HG02884 (cell line): ENCODE measurements around the gene FAM168A.
A peak's percentile ranks its signal among the peaks of the same experiment; 100 is the strongest.

ENCODE experiments used
- ATAC-seq: cut with Tn5 transposase; IDR thresholded peaks from one replicate; pipeline ENCODE4 v1.9.1; 2021; ENCODE audit warnings: mild to moderate bottlenecking, moderate library complexity; ENCODE audit not compliant: unreplicated experiment

Gene FAM168A, protein sequence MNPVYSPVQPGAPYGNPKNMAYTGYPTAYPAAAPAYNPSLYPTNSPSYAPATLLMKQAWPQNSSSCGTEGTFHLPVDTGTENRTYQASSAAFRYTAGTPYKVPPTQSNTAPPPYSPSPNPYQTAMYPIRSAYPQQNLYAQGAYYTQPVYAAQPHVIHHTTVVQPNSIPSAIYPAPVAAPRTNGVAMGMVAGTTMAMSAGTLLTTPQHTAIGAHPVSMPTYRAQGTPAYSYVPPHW

DNA sequence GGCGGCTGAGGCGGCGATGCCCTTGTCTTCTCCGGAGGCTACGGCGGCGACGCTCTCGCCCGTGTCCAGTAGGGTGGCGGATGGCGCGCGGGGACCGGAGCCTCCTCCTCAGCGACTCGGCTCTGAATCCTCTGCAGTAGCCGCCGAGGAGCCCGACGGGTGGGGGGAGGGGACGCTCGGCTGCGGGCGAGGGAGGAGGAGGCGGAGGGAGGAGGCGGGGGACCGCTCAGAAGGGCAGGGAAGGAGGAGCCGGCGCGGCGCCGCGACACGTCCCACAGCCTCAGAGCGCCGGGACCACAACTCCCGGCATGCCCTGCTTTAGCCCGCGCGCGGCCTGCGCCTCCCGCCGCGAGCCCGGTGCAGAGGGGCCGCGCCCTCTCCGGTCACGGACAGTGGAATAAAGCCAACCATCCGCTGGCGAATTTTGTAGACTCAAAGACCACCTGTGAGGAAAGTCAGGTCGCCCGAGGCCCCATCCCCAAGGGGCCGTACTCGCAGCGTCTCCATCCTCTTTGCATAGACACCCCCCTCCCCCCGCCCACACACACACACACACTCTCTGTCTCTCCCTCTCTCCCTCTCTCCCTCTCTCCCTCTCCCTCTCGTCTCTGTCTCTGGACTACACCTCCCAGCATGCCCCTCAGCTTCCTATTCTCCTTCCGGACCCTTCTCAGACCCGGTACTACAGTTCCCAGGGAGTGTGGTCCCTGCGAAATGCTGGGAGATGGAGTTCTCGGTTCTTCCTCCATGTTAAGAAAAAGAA lies at the start of gene FAM168A:
FAM168A (minus strand) TSS at position 157 of the 763 bp plus-strand sequence. CDS start 129,638 bp downstream, outside the sequence.
- ATAC-seq = peak; percentile 86

- peak; percentile 69 for ATAC-seq
Observed at GRCh38 chr11:73647459-73648100, 49.7 kb upstream of the FAM168A start.

DNA sequence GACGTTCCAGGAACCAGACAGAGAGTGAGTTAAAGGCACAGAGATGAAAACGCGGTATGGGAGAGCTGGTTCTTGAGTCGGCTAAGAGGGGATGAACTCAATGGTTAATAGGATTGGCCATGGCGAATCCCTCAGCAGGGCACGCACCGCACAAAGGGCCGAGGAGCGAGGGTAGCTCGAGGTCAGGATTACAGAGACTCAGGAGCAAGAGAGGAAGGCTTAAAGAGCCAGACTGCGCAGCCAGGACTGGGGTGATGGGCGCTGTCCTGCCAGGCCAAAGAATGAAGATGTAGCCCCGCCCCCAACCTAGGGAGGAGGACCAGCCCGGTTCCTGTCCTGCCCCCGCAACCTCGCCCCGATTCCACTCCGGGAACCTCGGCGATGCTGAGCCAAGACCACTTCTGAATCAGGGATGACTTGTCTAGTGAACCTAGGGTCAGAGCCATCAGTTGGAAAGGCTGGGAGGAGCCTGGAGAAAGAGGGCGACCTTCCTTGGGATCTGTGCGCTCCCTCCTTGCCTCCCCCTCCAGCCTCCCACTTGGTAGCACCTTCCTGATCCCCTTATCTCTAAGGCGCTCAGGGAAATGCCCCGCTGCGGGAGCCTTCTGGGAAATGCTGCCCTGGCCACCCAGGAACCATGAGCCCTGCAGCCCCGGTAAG lies 48.2 kb upstream of the FAM168A start, which contains the start of gene PLEKHB1:
PLEKHB1 (plus strand) TSS at position 610 of the 660 bp plus-strand sequence; CDS start at position 638, 28 bp downstream.
- ATAC-seq = no peak

GRCh38 chr11:73645121-73645969 lies 47.4 kb upstream of the FAM168A start:
- no peak for ATAC-seq

DNA sequence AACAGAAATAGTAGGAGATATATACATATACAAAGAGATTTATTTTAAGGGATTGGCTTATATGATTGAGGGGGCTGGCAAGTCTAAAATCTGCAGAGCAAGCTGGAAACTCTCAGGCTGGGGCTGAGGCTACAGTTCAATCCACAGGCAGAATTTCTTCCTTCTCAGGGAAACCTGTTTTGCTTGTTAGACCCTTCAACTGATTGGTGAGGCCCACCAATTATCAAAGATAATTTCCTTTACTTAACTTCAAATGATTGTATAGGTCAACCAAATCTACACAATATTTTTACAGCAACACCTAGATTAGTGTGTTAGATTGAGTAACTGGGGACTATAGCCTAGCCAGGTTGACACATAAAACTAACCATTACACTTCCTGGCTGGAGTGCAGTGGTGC lies 43.8 kb upstream of the FAM168A start:
- ATAC-seq = no peak

- no peak for ATAC-seq
Observed at GRCh38 chr11:73640592-73640991, 42.7 kb upstream of the FAM168A start.

GRCh38 chr11:73637012-73637411 lies 39.1 kb upstream of the FAM168A start:
- no peak for ATAC-seq

DNA sequence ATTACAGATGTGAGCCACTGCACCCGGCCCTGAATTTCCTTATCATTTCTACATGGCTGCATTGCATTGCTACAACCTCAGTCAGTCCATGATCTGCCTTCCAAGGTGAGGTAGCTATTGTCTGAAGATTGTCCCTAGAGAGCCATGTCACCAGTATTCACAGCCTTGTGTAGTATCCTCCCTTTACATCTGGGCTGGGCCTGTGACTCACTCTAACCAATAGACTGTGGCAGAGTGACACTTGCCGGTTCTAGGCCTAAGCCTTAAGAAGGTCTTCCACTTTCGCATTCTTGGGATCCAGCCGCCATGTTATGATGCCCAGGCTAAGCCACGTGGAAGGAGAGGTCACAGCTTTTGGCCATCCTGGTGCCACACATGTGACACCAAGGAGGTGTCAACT lies 38.3 kb upstream of the FAM168A start:
- no peak for ATAC-seq

GRCh38 chr11:73635721-73636120 lies 37.8 kb upstream of the FAM168A start:
- ATAC-seq = no peak

GRCh38 chr11:73633999-73634398 lies 36.1 kb upstream of the FAM168A start:
- ATAC-seq = no peak

- ATAC-seq = no peak
Observed at GRCh38 chr11:73632996-73633395, 35.1 kb upstream of the FAM168A start.

DNA sequence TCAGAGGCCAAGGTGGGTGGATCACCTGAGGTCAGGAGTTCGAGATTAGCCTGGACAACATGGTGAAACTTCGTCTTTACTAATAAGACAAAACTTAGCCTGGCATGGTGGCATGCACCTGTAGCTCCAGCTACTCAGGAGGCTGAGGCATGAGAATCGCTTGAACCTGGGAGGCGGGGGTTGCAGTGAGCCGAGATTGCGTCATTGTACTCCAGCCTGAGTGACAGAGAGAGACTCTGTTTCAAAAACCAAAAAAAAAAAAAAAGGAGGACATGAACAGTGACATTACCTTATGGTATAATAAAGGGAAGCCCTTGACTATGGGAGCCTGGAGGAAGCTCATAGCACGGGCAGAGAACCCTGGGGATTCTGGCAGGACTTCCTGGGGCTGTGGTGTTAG lies 32.0 kb upstream of the FAM168A start:
- no peak for ATAC-seq

GRCh38 chr11:73625696-73626318 lies 27.9 kb upstream of the FAM168A start:
- no peak for ATAC-seq

DNA sequence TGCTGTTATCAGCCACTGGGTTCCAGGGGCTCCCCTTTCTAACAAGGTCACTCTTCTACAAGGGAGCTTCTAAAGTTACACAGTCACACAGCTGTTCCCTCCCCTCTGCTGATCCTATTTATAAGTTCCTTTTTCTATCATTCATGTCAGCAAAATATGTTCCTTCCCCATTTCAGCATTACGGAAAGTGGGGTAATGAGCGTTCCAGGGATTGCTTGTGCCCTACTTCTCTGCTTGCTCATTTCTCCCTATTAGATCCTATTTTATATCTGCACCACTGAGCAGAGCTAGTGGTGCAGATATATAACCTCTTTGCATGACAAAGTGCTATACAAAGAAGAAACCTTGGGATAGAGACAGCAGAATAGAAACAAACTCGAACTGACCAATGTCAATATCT lies 25.8 kb upstream of the FAM168A start:
- ATAC-seq = no peak

DNA sequence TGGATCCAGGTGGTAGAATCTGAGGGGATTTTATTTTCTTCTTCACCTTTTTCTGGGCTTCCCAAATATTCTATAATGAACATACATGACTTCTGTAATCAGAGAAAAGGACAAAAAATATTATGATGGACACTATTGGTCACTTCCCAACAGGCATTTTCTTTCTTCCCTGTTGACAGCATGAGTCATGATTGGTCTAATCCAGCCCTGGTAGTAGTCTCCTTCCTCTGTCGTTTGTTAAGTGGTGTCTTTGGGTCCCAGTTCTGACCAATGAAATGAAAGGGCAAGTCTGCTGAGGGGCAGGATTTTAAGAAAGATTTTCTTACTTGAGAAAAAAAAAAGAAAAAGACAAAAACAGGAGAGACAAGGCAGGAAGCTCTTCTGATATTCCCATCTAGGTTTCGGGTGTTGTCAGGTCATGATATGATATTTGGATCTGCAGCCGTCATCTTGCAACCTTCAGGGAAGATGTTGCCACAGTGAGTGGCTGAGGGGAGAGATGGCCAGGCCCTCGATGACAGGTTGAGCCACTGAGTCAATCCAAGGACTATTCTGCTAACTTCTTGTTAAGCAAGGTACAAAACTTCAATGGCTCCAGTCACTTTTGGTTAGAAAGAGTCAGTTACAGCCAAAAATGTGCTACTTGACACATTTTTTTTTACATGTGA lies 25.1 kb upstream of the FAM168A start:
- ATAC-seq = no peak

- ATAC-seq = no peak
Observed at GRCh38 chr11:73614591-73614990, 16.7 kb upstream of the FAM168A start.

DNA sequence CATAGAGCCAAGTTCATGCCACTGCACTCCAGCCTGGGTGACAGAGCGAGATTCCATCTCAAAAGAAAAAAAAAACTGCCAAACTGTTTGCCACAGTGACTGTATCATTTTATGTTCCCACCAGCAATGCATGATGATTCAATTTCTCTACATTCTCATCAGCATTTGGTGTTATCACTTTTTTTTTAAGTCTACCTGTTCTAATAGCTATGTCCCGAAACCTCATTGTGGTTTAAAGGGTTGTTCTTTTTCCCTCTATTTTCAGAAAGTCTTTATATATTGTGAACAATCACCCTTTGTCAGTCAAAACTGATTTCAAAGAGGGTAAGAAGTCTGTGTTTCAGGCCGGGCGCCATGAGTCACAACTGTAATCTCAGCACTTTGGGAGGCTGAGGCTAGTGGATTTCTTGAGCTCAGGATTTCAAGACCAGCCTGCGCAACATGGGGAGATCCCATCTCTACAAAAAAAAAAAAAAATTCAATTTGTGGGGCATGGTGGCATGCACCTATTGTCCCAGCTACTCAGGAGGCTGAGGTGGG lies 14.8 kb upstream of the FAM168A start:
- no peak for ATAC-seq

DNA sequence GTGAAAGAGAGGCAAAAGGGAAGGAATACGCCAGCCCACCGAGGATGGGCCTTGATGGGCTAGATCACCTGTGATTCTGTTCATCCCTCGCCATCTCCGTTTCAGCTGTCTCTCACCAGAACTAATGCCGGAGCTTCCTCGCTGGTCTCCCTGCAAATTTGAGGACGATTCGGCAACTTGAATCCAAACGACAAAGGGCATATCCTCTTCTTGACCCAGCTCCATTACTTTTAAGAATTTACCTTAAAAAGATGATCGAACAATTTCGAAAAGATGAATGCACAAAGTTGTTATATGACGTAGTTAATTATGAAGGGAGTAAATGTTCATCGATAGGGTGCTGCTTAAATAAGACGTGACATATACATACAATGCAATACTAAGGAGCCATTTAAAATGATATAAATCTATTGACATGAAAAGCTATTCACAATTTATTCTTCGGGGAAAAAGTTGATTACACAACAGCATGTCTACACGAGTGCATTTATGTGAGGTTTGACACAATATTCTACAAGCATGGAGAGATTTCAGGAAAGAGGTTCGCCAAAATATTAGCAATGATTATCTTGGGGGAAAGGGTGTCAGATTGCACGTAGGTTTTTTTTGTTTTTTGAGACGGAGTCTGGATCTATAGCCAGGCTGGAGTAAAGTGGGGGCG lies 937 bp upstream of the FAM168A start:
- no peak for ATAC-seq
